GM21717 (cell line): Measurements from ENCODE around the gene PCDHGC3.
A peak's percentile ranks its signal among the peaks of the same experiment; 100 is the strongest.
"Not testable (repeated sequence)": the region's sequence is repeated elsewhere in the genome, so short reads cannot be mapped to it uniquely, and the experiment has no call there.

Source experiments
- ATAC-seq: cut with Tn5 transposase; IDR thresholded peaks from one replicate; pipeline ENCODE4 v1.9.1; 2021; ENCODE audit warnings: mild to moderate bottlenecking, moderate library complexity; ENCODE audit not compliant: unreplicated experiment

The PCDHGC3 gene

DNA sequence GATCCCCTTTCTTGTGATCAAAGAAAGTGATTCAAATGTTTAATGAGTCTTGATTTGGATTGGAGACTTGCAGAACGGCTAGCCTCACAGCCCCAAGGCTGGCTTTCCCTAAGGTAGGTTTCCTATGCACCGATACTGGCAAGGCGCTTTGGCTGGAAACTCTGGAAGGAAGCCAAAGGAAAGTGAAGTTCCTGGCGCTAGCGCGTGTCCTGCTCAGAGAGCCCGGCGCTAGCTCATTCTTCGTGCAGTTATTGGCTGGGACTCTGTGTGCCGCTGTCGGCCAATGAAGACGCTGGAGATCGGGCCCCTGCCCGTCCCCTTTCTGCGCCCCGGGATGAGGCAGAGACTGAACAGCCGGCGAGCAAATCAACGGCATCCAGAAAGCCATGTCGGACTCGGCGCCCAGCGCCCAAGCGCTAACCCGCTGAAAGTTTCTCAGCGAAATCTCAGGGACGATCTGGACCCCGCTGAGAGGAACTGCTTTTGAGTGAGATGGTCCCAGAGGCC is at the start of gene PCDHGC3:
Gene PCDHGC3, plus strand, starts transcription at position 342 of the 507 bp plus-strand sequence. Its CDS starts 151 bp downstream, at position 493.
- ATAC-seq, result peak; percentile 99

DNA sequence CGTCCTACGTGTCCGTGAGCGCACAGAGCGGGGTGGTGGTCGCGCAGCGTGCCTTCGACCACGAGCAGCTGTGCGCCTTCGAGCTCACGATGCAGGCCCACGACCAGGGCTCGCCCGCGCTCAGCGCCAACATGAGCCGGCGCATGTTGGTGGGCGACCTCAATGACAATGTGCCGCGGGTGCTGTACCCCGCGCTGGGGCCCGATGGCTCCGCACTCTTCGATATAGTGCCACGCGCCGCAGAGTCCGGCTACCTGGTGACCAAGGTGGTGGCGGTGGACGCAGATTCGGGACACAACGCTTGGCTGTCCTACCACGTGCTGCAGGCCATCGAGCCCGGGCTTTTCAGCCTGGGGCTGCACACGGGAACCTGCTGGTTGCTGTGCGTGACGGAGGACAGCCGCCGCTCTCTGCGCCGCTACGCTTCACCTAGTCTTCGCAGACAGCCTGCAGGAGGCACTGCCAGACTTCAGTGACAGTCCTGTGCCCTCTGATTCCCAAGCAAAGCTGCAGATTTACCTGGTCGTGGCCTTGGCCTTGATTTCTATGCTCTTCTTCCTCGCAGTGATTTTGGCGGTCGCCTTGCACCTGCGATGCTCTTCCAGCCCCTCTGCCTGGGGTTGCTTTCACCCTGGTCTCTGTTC is 47.9 kb upstream of the PCDHGC3 start:
- no peak for ATAC-seq

GRCh38 chr5:141430332-141431113 is 45.2 kb upstream of the PCDHGC3 start, which contains the start of gene PCDHGA12:
Gene PCDHGA12 (plus strand): TSS chr5:141430507. CDS start chr5:141430760, 253 bp downstream.
- ATAC-seq, result peak; percentile 93

- ATAC-seq, result peak; percentile 34
Observed at GRCh38 chr5:141431286-141431685, 44.5 kb upstream of the PCDHGC3 start.

- ATAC-seq, result not testable (repeated sequence)
Observed at GRCh38 chr5:141432308-141432707, 43.5 kb upstream of the PCDHGC3 start.

DNA sequence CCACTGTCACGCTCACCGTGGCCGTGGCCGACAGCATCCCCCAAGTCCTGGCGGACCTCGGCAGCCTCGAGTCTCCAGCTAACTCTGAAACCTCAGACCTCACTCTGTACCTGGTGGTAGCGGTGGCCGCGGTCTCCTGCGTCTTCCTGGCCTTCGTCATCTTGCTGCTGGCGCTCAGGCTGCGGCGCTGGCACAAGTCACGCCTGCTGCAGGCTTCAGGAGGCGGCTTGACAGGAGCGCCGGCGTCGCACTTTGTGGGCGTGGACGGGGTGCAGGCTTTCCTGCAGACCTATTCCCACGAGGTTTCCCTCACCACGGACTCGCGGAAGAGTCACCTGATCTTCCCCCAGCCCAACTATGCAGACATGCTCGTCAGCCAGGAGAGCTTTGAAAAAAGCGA is 43.0 kb upstream of the PCDHGC3 start:
- not testable (repeated sequence) for ATAC-seq

DNA sequence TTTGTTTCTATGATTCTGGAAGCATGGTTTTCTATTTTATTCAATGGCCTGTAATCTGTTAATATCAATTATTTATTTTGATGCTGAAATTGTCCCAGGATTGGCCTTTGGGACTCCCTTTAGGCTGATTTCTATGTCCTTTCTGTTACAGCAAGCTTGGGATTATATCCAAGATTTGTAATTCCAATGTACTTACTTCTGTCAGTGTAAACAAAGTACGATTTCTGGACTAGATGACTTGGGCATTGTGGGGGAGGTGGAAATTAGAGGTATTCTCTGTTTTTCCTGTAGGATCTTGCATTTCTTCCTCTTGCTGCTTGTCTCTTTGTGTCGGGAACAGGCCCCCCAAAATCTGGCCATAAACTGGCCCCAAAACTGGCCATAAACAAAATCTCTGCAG is 41.8 kb upstream of the PCDHGC3 start:
- ATAC-seq, result no peak

DNA sequence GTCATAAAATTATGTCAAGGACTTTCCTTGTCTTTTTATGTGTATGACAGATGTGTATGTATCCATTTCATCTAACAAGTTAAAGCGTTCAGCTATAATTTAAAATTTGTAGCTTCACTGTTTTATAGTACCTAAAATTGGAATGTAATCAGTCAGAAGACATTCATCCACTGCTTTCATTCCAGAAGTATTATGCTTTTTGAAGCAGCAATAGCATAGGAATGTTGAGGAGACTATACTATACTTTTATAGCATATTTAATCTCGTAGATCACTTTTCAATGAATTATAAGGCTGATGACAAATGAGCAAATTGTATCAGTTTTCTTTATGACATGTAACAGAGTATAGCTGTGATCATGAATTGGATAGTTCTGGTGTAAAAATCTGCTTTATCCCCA is 38.5 kb upstream of the PCDHGC3 start:
- no peak for ATAC-seq

DNA sequence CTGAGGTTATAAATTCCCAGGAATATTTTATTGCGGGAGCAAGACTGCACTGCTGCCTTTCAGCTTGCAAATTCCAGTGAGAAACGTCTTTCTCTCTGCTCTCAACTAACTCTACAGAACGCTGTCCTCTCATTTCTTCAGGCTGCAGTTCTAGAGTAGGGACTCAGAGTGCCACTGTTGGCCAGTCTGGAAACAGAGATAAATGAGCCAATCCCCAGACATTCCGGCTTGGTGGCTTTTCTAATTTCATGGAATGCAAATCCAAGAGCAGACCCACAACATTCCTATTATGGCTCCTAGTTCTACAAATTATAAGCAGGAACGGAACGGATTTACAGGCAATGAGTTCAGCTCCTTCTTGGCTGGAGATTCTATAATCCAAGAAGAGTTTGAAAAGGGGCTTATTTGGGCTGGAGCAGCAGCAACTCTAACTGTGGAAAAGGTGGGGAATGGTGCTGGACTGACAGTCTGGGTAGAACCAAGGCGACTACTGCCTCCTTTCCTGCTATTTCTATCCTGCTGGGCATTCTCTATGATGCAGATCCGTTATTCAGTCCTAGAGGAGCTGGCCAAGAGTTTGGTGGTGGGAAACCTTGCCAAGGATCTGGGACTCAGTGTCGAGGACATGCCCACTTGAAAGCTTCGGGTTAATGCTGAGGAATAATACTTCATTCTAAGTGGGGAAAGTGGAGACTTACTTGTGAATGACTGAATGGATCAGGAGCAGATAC is 36.2 kb upstream of the PCDHGC3 start:
- no peak for ATAC-seq

DNA sequence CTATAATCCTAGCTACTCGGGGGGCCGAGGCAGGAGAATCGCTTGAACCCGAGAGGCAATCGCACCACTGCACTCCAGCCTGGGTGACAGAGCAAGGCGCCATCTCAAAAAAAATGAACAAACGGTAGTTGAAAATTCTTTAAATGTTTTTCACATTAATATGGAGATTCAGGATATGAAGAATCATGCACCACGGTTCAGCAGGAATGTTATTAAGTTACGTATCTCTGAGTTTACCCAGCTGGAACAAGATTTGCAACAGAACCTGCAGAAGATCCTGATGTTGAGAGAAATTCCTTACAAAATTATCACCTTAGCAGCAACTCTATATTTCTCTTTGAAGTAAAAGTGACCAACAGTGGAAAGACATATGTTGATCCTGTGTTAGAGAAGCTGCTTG is 35.4 kb upstream of the PCDHGC3 start:
- no peak for ATAC-seq

- ATAC-seq, result no peak
Observed at GRCh38 chr5:141441571-141442170, 34.1 kb upstream of the PCDHGC3 start.

DNA sequence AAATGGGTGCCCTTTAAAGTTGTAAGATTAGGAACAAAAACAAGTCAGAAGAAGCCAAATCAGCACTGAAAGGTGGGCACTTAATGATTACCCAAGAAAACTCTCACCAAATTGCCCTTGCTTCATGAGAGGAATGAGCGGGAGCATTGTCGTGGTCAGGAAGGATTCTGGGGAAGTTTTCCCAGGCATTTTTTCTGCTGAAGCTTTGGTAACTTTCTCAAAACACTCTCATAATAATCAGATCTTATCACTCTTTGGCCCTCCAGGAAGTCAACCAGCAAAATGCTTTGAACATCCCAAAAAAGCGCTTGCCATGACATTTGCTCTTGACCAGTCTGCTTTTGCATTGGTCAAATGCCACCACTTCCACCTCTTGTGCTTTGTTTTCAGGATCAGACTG is 10.4 kb upstream of the PCDHGC3 start:
- no peak for ATAC-seq

- ATAC-seq, result peak; percentile 41
Observed at GRCh38 chr5:141476132-141476911, 556 bp downstream of the PCDHGC3 start.

- ATAC-seq, result no peak
Observed at GRCh38 chr5:141477044-141477575, 1.3 kb downstream of the PCDHGC3 start.

DNA sequence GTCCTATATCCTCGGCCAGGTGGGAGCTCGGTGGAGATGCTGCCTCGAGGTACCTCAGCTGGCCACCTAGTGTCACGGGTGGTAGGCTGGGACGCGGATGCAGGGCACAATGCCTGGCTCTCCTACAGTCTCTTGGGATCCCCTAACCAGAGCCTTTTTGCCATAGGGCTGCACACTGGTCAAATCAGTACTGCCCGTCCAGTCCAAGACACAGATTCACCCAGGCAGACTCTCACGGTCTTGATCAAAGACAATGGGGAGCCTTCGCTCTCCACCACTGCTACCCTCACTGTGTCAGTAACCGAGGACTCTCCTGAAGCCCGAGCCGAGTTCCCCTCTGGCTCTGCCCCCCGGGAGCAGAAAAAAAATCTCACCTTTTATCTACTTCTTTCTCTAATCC is 2.0 kb downstream of the PCDHGC3 start:
- no peak for ATAC-seq

- no peak for ATAC-seq
Observed at GRCh38 chr5:141478321-141478945, 2.7 kb downstream of the PCDHGC3 start.

DNA sequence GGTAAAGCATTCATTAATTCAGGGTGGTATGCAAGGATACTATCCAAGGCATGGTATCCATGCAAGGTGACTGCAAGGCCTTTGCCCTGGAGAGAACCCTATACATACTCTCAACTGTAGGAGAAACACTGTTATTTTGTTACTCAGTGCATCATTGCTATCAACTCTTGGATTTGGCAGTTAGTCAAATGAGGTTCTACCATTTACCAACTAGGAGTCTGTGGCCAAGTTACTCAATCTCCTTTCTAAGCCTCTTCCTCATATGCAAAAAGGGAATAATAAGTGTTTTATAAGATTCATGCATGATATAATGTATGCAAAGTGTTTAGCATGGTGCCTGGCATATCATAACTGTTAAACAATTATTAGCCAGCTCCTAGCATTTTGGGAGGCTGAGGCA is 4.0 kb downstream of the PCDHGC3 start:
- ATAC-seq, result no peak

- no peak for ATAC-seq
Observed at GRCh38 chr5:141483902-141484301, 8.1 kb downstream of the PCDHGC3 start.

- no peak for ATAC-seq
Observed at GRCh38 chr5:141484310-141484640, 8.5 kb downstream of the PCDHGC3 start.
